NCI-H524 (cell line): Measurements from ENCODE around the gene KLHL42.
A peak's percentile ranks its signal among the peaks of the same experiment; 100 is the strongest.

Experiments used
- DNase-seq, 2 experiments: peaks; one replicate each; lab custom pipeline; 2025; lab: John Stamatoyannopoulos, UW

Gene KLHL42

DNA sequence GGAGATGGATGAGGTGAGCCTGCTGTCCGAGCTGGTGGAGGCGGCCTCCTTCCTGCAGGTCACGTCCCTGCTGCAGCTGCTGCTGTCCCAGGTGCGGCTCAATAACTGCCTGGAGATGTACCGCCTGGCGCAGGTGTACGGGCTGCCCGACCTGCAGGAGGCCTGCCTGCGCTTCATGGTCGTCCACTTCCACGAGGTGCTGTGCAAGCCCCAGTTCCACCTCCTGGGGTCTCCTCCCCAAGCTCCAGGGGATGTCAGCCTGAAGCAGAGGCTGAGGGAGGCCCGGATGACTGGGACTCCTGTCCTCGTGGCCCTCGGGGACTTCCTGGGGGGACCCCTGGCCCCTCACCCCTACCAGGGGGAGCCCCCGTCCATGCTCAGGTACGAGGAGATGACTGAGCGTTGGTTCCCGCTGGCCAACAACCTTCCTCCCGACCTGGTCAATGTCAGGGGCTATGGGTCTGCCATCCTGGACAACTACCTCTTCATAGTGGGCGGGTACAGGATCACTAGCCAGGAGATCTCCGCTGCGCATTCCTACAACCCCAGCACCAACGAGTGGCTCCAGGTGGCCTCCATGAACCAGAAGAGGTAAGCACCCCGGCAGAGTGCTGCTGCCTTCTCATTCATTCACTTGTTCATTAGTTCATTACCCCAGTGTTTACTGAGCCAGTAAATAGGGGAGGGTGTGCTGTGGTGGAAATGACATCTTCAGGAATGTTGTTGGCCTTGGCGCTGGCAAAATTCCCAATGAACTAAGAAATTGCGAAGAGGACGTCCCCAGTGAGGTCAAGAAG lies 777 bp downstream of the KLHL42 start:
- DNase-seq = peak in 1 of 2 experiments; percentile 31

DNA sequence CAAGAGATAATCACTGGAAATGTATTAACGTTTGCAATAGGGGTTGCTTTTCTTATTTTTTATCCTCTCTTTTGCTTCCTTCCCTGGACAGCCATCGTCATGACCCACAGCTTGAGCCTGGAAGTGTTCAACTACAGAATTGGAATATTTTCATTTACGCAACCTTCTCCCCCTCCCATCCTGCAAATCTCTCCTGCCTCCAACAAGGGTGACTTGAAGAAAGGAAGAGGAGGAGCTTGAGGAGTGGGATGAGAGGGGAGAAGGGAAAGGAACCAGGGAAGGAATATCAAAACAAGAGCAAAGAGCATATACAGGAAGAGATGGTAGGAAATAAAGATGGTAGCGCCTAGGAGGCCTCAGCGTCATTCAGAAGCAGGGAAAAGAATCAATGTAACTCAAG lies 1.6 kb downstream of the KLHL42 start:
- DNase-seq = peak in 1 of 2 experiments; percentile 5

- DNase-seq = no peak
These were observed 2.4 kb downstream of the KLHL42 start for GRCh38 chr12:27782481-27782880.

GRCh38 chr12:27785882-27786570 lies 6.0 kb downstream of the KLHL42 start:
- DNase-seq = no peak

GRCh38 chr12:27787559-27787958 lies 7.5 kb downstream of the KLHL42 start:
- no peak for DNase-seq

DNA sequence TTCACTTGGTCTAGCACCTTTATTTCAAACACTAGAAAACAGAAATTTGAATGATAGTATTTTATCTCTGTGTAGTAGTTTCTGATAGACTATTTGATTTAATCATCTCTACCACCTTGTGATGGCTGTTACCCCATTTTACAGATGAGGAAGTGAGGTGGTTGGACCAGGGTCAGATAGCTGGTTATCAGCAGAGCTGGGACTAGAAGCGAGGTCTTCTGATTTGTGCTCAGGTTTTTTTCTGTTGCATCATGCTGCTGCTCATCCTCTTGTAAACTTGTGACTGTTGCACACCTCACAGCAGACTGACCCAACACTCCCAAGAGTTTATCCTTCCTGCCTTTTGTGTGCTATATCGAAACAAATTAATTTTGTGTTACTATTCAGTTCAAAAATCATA lies 10.1 kb downstream of the KLHL42 start:
- no peak for DNase-seq

- DNase-seq = no peak
These were observed 15.0 kb downstream of the KLHL42 start for GRCh38 chr12:27794818-27795584.

GRCh38 chr12:27796128-27796527 lies 16.1 kb downstream of the KLHL42 start:
- no peak for DNase-seq

DNA sequence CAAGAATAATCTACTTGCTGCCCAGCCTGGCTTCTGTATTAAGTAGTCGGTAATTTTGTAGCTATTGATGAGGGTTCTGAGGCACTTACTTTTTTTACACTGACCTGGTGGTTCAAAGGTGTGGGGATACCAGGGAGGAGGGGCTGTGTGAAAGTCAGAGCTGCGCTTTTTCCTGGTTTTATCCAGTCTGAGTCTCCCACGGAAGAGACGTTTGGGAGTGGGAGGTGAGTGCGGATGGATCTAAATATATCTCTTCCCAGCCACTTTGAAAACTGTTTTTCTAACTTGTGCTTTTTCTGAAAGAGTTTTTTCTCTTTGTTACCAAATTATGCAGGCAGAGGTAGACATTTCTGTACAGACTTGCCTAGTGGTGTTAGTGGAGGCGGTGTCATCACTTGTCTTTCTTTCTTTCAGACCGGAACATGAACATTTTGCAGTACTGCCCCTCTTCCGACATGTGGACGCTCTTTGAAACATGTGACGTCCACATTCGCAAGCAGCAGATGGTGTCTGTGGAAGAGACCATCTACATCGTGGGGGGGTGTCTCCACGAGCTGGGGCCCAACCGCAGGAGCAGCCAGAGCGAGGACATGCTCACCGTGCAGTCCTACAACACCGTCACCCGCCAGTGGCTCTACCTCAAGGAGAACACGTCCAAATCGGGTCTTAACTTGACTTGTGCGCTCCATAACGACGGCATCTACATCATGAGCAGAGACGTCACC lies 17.4 kb downstream of the KLHL42 start:
- no peak for DNase-seq

DNA sequence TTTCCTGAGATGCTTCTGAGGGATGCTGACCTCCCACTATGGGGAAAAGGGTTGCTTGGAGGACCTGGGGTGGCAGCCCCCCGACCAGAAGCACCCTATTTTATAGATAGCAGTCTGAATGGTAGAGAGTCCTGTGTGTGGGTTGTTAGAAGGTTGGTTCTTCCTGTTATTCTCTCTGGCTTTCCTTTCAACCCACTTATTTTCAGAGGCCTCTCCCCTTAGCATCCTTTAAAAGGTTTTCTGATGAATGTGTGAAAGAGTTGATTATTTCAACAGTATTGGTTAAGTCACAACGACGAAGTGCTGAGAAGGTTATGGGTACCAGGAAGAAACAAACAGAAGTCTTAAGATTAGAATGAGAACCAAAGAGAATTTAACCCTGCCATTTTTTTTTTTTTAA lies 20.8 kb downstream of the KLHL42 start:
- DNase-seq = no peak

DNA sequence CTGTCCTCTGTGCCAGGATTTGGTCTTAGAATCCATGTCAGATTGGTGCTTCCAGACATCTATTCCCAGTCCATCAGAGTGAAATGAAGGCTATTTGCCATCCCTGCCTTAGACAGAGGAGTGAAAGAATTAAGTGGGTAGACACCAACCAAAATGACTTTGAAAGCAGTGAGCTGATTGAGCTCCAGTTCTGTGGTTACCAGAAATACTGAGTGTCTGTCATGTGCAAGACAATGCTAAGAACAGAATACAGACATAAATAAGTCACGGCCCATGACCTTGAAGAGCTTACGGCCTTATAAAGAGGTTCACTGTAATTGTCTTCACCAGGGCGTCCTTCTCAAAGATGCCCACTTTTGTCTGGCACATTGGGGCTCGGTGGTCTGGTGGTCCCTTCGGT lies 21.6 kb downstream of the KLHL42 start:
- DNase-seq = no peak

DNA sequence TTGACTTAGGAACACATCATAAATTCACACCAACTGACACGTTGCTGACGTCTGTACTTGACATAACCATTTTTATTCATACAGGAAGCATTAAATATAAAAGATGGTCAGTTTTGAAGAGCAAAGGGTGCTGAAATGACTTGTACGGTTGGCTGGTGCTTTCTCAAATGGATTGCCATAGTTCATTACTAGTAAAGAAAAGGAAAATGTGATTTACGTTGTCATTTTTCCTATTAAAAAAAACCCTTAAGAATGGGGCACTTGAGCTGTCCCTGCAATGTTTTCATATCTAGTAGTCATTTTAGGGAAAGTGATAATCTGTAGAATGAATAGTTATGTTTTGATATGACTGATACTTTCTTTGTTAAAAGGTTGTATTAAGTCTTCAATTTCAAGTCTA lies 22.5 kb downstream of the KLHL42 start:
- DNase-seq = no peak

GRCh38 chr12:27802936-27803335 lies 22.9 kb downstream of the KLHL42 start:
- DNase-seq = no peak

DNA sequence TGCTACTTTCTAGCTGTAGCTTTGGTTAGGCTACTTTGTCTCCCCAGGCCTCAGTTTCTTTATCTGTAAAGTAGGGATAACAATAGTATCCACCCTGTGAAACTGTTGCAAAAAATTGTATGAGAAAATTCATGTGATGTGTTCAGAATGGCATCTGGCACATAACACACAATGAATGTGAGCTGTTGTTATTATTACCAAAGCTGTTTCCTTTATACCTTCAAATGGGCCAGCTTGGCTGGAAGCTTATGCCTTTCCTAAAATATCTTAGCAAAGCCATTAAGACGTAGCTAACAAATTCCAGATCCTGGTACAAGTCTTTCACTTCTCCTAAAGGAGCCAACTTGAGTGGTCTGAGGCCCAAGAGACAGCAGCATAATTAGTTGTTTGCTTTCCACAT lies 25.2 kb downstream of the KLHL42 start:
- no peak for DNase-seq

GRCh38 chr12:27806259-27806658 lies 26.2 kb downstream of the KLHL42 start:
- DNase-seq = no peak

- DNase-seq = no peak
These were observed 27.1 kb downstream of the KLHL42 start for GRCh38 chr12:27807063-27807703.

GRCh38 chr12:27808841-27809240 lies 28.8 kb downstream of the KLHL42 start:
- peak; percentile 56 to 74 for DNase-seq

- no peak for DNase-seq
These were observed 30.7 kb downstream of the KLHL42 start for GRCh38 chr12:27810756-27811155.

GRCh38 chr12:27812502-27812901 lies 32.5 kb downstream of the KLHL42 start:
- no peak for DNase-seq

GRCh38 chr12:27814411-27814810 lies 34.4 kb downstream of the KLHL42 start:
- no peak for DNase-seq

DNA sequence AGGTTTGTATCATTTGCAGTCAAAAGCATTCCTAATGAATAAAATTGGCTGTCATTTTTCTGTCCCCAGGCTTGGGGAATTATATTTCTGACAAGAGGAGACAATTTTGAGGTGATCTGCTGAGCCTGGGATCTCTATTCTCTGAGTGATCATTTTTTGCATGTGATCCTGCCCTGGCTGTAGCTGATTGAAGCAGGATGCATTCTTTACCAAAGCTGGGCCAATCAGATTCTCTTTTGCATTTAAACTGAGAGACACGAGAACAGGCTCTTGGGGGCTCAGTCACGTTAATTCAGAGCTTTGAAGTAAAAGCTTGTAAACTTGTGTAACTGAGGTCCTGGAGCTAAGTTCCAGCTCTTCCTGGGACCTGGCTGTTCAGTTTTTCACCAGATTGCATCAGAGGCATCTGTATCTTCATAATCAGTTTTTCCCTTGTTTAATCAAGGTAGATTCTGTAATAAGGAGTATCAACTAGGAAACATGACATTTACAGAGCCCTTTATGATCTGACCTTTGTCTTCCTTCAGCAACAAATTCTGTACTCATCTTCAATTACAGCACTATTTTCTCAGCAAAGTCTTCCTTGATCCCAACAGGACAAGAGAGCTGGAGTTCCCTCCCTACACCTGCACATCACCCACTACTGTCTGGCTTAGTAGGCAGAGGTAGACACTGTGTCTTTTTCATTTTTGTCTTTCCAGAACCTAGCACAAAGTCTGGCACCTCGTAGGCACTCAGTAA lies 35.0 kb downstream of the KLHL42 start:
- no peak for DNase-seq
